B cell (primary cell): ENCODE results near the gene EMX2. TPM values are rescaled to one million over a fixed set of nuclear protein-coding genes. Genes with fewer than 3 reads are reported as not detected.
A peak's percentile ranks its signal among the peaks of the same experiment; 100 is the strongest.

Source experiments
- ATAC-seq: fragments of 200-7000 bp; cut with Tn5 transposase; one replicate; pipeline ENCODE4 v1.10.0; 2021; ENCODE audit warnings: low read depth, mild to moderate bottlenecking, moderate number of reproducible peaks, moderate library complexity
- CTCF ChIA-PET: fragments of 350-600 bp; sonication (Branson Sonifier 250); formaldehyde crosslinking; loops from one replicate; lab custom pipeline; 2021; ENCODE audit warnings: antibody characterized with exemption, inconsistent platforms; lab: Charles Lee
- POLR2A ChIA-PET: fragments of 350-600 bp; sonication (Branson Sonifier 250); formaldehyde crosslinking; loops from one replicate; lab custom pipeline; 2021; ENCODE audit warnings: antibody characterized with exemption; lab: Charles Lee
- DNase-seq: peaks from one replicate; pipeline ENCODE4 v3.0.0; 2013
- H2AFZ ChIP-seq: 2 replicates; pipeline ENCODE4 v1.6.1; 2012; ENCODE audit warnings: mild to moderate bottlenecking, low read depth, low read length; ENCODE audit not compliant: insufficient read depth, poor library complexity, severe bottlenecking
- H3K27ac ChIP-seq, 2 donors: 1 replicate in 1 of 2; 2 replicates in 1 of 2; pipeline ENCODE4 v1.5.1; 2012 to 2013; ENCODE audit warnings: low read length in 2 of 2, mild to moderate bottlenecking in 2 of 2, moderate library complexity in 1 of 2
- H3K27me3 ChIP-seq, 4 experiments: fragments of 200-600 bp in 1 of 4; sonication (generic) in 1 of 4; replicated peaks in 1 of 4; 1 replicate in 2 of 4; 2 replicates in 2 of 4; pipeline versions ENCODE4 v1.6.1 to v1.7.0; 2013 to 2016; ENCODE audit warnings: low read length in 3 of 4, mild to moderate bottlenecking in 2 of 4, mixed read lengths in 1 of 4, moderate library complexity in 1 of 4; ENCODE audit not compliant: insufficient read depth in 4 of 4, control insufficient read depth in 3 of 4; ENCODE audit errors: control extremely low read depth in 1 of 4
- H3K36me3 ChIP-seq, 2 experiments: replicated peaks in 1 of 2; 1 replicate in 1 of 2; 2 replicates in 1 of 2; pipeline versions ENCODE4 v1.6.1 to v1.7.1; 2013; ENCODE audit warnings: low read length in 1 of 2; ENCODE audit not compliant: insufficient read depth in 2 of 2, control insufficient read depth in 1 of 2; ENCODE audit errors: control extremely low read depth in 1 of 2, extremely low read depth in 1 of 2
- H3K4me1 ChIP-seq, 2 donors: fragments of 200-600 bp in 1 of 2; sonication (generic) in 1 of 2; 1 replicate in 1 of 2; 2 replicates in 1 of 2; pipeline versions ENCODE4 v1.5.1 to v1.6.1; 2013 to 2017; ENCODE audit warnings: low read length in 2 of 2; ENCODE audit not compliant: control insufficient read depth in 2 of 2, insufficient read depth in 2 of 2
- H3K4me2 ChIP-seq: replicated peaks from 2 replicates; pipeline ENCODE3; 2012; ENCODE audit warnings: mild to moderate bottlenecking, low read depth, low read length; ENCODE audit not compliant: poor library complexity, severe bottlenecking
- H3K4me3 ChIP-seq, 5 experiments: fragments of 200-600 bp in 1 of 5; sonication (generic) in 1 of 5; 1 replicate in 3 of 5; 2 replicates in 2 of 5; pipeline versions ENCODE4 v1.5.1 to v1.7.0; 2011 to 2016; ENCODE audit warnings: low read length in 4 of 5, mild to moderate bottlenecking in 4 of 5, low read depth in 2 of 5, control low read depth in 1 of 5, moderate library complexity in 1 of 5; ENCODE audit not compliant: insufficient read depth in 1 of 5; ENCODE audit errors: control extremely low read depth in 1 of 5, extremely low read depth in 1 of 5
- H3K79me2 ChIP-seq: fragments of 200-600 bp; sonication (generic); one replicate; pipeline ENCODE4 v1.6.0; 2016; ENCODE audit warnings: low read length; ENCODE audit not compliant: control insufficient read depth, insufficient read depth
- H3K9ac ChIP-seq: fragments of 200-600 bp; sonication (generic); 2 replicates; pipeline ENCODE4 v1.6.1; 2017; ENCODE audit warnings: mild to moderate bottlenecking, low read length, moderate library complexity
- H3K9me3 ChIP-seq, 3 donors: one replicate each; pipeline versions ENCODE4 v1.6.1 to v1.7.1; 2013; ENCODE audit warnings: low read length in 2 of 3; ENCODE audit not compliant: control insufficient read depth in 2 of 3, insufficient read depth in 1 of 3; ENCODE audit errors: control extremely low read depth in 1 of 3
- H4K20me1 ChIP-seq: 2 replicates; pipeline ENCODE4 v1.6.0; 2012; ENCODE audit warnings: mild to moderate bottlenecking, low read length; ENCODE audit not compliant: insufficient read depth, control insufficient read depth, poor library complexity, severe bottlenecking
- H3K27ac Mint-ChIP-seq: one replicate; pipeline ENCODE4 v1.8.0; 2021; ENCODE audit warnings: mixed read lengths
- H3K27me3 Mint-ChIP-seq: one replicate; pipeline ENCODE4 v1.8.0; 2021; ENCODE audit warnings: mixed read lengths
- H3K4me1 Mint-ChIP-seq: one replicate; pipeline ENCODE4 v1.8.0; 2021; ENCODE audit warnings: mixed read lengths
- H3K4me3 Mint-ChIP-seq: one replicate; pipeline ENCODE4 v1.8.0; 2021; ENCODE audit warnings: mixed read lengths
- H3K9me3 Mint-ChIP-seq: one replicate; pipeline ENCODE4 v1.8.0; 2022; ENCODE audit warnings: mixed read lengths; ENCODE audit not compliant: insufficient read depth
- CTCF ChIP-seq: fragments of 200-600 bp; IDR thresholded peaks from one replicate; pipeline ENCODE4 v1.8.0; 2022; ENCODE audit warnings: antibody characterized with exemption, mild to moderate bottlenecking
- EZH2 ChIP-seq: IDR thresholded peaks from 2 replicates; pipeline ENCODE4 v1.6.1; 2012; ENCODE audit warnings: borderline replicate concordance, low read depth, mild to moderate bottlenecking, moderate library complexity, low read length; ENCODE audit not compliant: insufficient read depth, poor library complexity, severe bottlenecking
- WGBS: methylation state at CpG from one replicate; pipeline ENCODE4 v1.1.5; 2013; ENCODE audit warnings: missing lambda C conversion rate; ENCODE audit not compliant: insufficient coverage; 5-methylcytosine and 5-hydroxymethylcytosine counted together
- intact Hi-C: fragments of 100-400 bp; cut with micrococcal nuclease; formaldehyde crosslinking; loops from one replicate; pipeline ENCODE4 v1.10.0; 2022
- polyA plus RNA-seq: library from polyadenylated mRNA; depleted of rRNA; stranded (reverse); fragments of >200 nt; gene quantifications from 2 replicates; pipeline ENCODE4 v1.2.3, GENCODE V29; 2012
- total RNA-seq, 2 donors: library from RNA; stranded (reverse); fragments of 120-200 nt in 1 of 2; gene quantifications; 1 replicate in 1 of 2; 2 replicates in 1 of 2; pipeline versions ENCODE4 v1.2.3 to v1.2.4, GENCODE V29; 2013 to 2022

The EMX2 gene
- total and polyA plus RNA-seq, 2 donors (not counting 1 experiment from before 2014, with no cell fraction given): not detected

GRCh38 chr10:117545141-117546019, 2.8 kb downstream of the EMX2 start:
- WGBS: 8% methylated on average over 67 of the region's 67 CpGs
- Histone ChIP-seq H2AFZ (peak overlapping the region; percentile 16), H3K27me3 (peaks cover 0 to 75% (median 35%) of the 10 kb centered on the region in 4 experiments), H3K4me2 (peak overlapping the region; percentile 46), H3K9ac (no peak overlapping the region), H3K36me3 (no peaks in the 10 kb centered on the region), H3K9me3 (peaks cover 0 to 29% (median 0%) of the 10 kb centered on the region in 3 donors), H4K20me1 (no peaks in the 10 kb centered on the region), H3K27ac (no peak overlapping the region), H3K4me1 (peaks cover 14 to 15% of the 10 kb centered on the region in 2 donors), H3K4me3 (no peak overlapping the region), H3K79me2 (no peaks in the 10 kb centered on the region)
- CTCF ChIA-PET: no interaction called here
- intact Hi-C loops: no loop called here
- Mint-ChIP-seq H3K9me3 (no peaks in the 10 kb centered on the region), H3K27me3 (peaks cover 63% of the 10 kb centered on the region), H3K4me1 (peaks cover 15% of the 10 kb centered on the region), H3K4me3 (no peak overlapping the region), H3K27ac (no peak overlapping the region)
- no peak for TF ChIP-seq CTCF
- no peak for TF ChIP-seq EZH2
- POLR2A ChIA-PET: no interaction called here
- DNase-seq: no peak
- no peak for ATAC-seq

- H3K27ac ChIP-seq: no peak overlapping the region
- POLR2A ChIA-PET: no interaction called here
- WGBS: 9% methylated on average over 16 of the region's 16 CpGs
- H3K27me3 Mint-ChIP-seq: peaks cover 63% of the 10 kb centered on the region
- no peaks in the 10 kb centered on the region for H3K9me3 Mint-ChIP-seq
- H3K36me3 ChIP-seq: no peaks in the 10 kb centered on the region
- ATAC-seq: no peak
- H3K9ac ChIP-seq: no peak overlapping the region
- intact Hi-C loops: no loop called here
- H3K79me2 ChIP-seq: no peaks in the 10 kb centered on the region
- H3K9me3 ChIP-seq: peaks cover 0 to 29% (median 0%) of the 10 kb centered on the region in 3 donors
- H3K27me3 ChIP-seq: peaks cover 0 to 71% (median 32%) of the 10 kb centered on the region in 4 experiments
- peak overlapping the region; percentile 23 for H3K4me3 Mint-ChIP-seq
- peaks cover 15% of the 10 kb centered on the region for H3K4me1 Mint-ChIP-seq
- H3K4me1 ChIP-seq: peaks cover 14 to 15% of the 10 kb centered on the region in 2 donors
- H3K4me2 ChIP-seq: no peak overlapping the region
- H3K27ac Mint-ChIP-seq: no peak overlapping the region
- H4K20me1 ChIP-seq: no peaks in the 10 kb centered on the region
- no peak overlapping the region for H3K4me3 ChIP-seq
- DNase-seq: no peak
- TF ChIP-seq EZH2 (no peak), CTCF (no peak)
- H2AFZ ChIP-seq: peak overlapping the region; percentile 16
- CTCF ChIA-PET: no interaction called here
Measured at GRCh38 chr10:117546020-117546580, 3.6 kb downstream of the EMX2 start.
